Activated CD8-positive, alpha-beta memory T cell treated with anti-CD3 and anti-CD28 coated beads, Interleukin-2, amount 10 ng/mL, durations not matched to agents 7 days and 5 days (primary cell): ENCODE data around the gene SPATA33. TPM values are rescaled to one million over a fixed set of nuclear protein-coding genes. Genes with fewer than 3 reads are reported as not detected.
"Not testable (repeated sequence)": the region's sequence is repeated elsewhere in the genome, so short reads cannot be mapped to it uniquely, and the experiment has no call there.

ENCODE experiments used
- ATAC-seq: fragments of 150-1000 bp; cut with Tn5 transposase; one replicate; pipeline ENCODE4 v1.10.0; 2021; ENCODE audit warnings: moderate library complexity
- CTCF ChIA-PET: fragments of 350-600 bp; sonication (Branson Sonifier 250); formaldehyde crosslinking; loops from one replicate; lab custom pipeline; 2021; ENCODE audit warnings: antibody characterized with exemption; lab: Charles Lee
- DNase-seq: peaks from one replicate; pipeline ENCODE4 v3.0.0-alpha.2; 2020
- H3K27ac Mint-ChIP-seq: one replicate; pipeline ENCODE4 v1.8.0; 2021; ENCODE audit warnings: mild to moderate bottlenecking, mixed read lengths
- H3K27me3 Mint-ChIP-seq: one replicate; pipeline ENCODE4 v1.8.0; 2021; ENCODE audit warnings: mixed read lengths
- H3K36me3 Mint-ChIP-seq: one replicate; pipeline ENCODE4 v1.8.0; 2021; ENCODE audit warnings: mild to moderate bottlenecking, mixed read lengths
- H3K4me1 Mint-ChIP-seq: one replicate; pipeline ENCODE4 v1.8.0; 2021; ENCODE audit warnings: mixed read lengths
- H3K4me3 Mint-ChIP-seq: one replicate; pipeline ENCODE4 v1.8.0; 2021; ENCODE audit warnings: mild to moderate bottlenecking, moderate library complexity, mixed read lengths
- H3K9me3 Mint-ChIP-seq: one replicate; pipeline ENCODE4 v1.8.0; 2022; ENCODE audit warnings: low read depth, mixed read lengths
- total RNA-seq, 2 experiments: library from RNA; stranded (reverse); gene quantifications; one replicate each; pipeline ENCODE4 v1.2.3, GENCODE V29; 2021

The SPATA33 gene
- total RNA-seq, 2 experiments from 2014 or later = 14.5 to 17.4 TPM

- ATAC-seq, H3K4me3 Mint-ChIP-seq, H3K9me3 Mint-ChIP-seq, DNase-seq, H3K27ac Mint-ChIP-seq, H3K27me3 Mint-ChIP-seq: not testable (repeated sequence)
- CTCF ChIA-PET = interaction anchor here (2.0 kb wide), 1 partner anchor 8 kb away, joined by 6 read pairs; the partner anchor contains the start of gene CDK10
- Mint-ChIP-seq H3K36me3 (peaks cover 12% of the 10 kb centered on the region), H3K4me1 (peaks cover 17% of the 10 kb centered on the region)
Measured at GRCh38 chr16:89694784-89695085, 37.1 kb downstream of the SPATA33 start.

DNA sequence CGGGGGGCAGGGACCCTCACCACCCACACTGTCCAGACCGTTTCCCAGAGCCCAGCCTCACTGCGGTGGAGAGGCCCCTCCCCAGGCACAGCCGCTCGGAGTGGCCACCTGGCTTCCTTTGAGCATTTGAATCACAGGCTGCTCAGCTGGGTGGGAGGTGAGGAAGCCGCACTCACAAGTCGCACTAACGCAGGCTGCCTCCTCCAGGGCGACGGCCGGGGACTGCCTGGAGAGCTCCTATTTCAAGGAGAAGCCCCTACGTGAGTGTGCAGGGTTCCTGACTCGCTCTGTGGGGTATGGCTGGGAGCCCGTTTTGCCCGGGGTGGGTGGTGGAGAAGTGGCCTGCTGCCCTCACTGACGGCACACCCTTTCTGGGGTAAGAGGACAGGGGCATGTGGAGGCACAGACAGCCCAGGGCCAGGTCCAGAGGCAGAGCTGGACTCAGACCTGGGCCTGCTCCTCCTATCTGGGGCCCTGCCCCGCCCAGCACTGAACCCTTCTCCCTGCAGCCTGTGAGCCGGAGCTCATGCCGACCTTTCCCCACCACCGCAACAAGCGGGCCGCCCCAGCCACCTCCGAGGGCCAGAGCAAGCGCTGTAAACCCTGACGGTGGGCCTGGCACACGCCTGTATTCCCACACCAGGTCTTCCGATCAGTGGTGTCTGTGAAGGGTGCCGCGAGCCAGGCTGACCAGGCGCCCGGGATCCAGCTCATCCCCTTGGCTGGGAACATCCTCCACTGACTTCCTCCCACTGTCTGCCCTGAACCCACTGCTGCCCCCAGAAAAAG lies 37.6 kb downstream of the SPATA33 start:
- peaks cover 22% of the 10 kb centered on the region for H3K4me1 Mint-ChIP-seq
- no peak overlapping the region for H3K4me3 Mint-ChIP-seq
- H3K27ac Mint-ChIP-seq = no peak overlapping the region
- ATAC-seq = no peak
- no peaks in the 10 kb centered on the region for H3K9me3 Mint-ChIP-seq
- no peaks in the 10 kb centered on the region for H3K27me3 Mint-ChIP-seq
- no peak for DNase-seq
- CTCF ChIA-PET = interaction anchor here (2.0 to 7.0 kb wide), 2 partner anchors 9 to 166 kb away, joined by 6 to 93 read pairs; partner anchors contain the start of gene CDK10
- H3K36me3 Mint-ChIP-seq = peaks cover 8% of the 10 kb centered on the region

DNA sequence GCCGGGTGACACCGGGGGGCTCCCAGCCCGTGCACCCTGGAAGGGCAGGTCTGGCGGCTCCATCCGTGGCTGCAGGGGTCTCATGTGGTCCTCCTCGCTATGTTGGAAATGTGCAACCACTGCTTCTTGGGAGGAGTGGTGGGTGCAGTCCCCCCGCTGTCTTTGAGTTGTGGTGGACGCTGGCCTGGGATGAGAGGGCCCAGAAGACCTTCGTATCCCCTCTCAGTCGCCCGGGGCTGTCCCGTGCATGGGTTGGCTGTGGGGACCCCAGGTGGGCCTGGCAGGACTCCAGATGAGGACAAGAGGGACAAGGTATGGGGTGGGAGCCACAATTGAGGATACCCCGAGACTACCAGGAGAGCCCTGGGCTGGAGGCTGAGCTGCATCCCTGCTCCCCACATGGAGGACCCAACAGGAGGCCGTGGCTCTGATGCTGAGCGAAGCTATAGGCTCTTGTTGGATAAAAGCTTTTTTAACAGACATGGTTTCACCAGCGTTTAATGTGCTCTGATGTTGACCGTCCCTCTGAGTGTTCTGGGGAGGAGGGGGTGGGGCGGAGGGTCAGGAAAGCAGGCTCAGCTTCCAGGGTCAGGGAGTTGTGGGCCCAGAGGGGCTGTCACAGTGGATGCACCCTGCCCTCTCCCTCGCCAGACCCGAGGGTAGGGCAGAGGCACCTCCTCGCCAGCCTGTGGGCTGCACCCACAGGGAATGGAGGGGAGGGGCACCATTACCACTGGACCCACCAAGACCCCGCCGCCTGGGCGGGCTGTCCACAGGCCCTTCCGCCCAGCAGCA lies 38.4 kb downstream of the SPATA33 start:
- ATAC-seq = no peak
- no peaks in the 10 kb centered on the region for H3K9me3 Mint-ChIP-seq
- no peaks in the 10 kb centered on the region for H3K27me3 Mint-ChIP-seq
- CTCF ChIA-PET = interaction anchor here (0.6 to 7.0 kb wide), 7 partner anchors 9 to 334 kb away, joined by 3 to 93 read pairs (median 3); partner anchors contain the start of gene CDK10
- H3K4me3 Mint-ChIP-seq = no peak overlapping the region
- DNase-seq = no peak
- peaks cover 26% of the 10 kb centered on the region for H3K4me1 Mint-ChIP-seq
- H3K36me3 Mint-ChIP-seq = peaks cover 6% of the 10 kb centered on the region
- H3K27ac Mint-ChIP-seq = no peak overlapping the region

DNA sequence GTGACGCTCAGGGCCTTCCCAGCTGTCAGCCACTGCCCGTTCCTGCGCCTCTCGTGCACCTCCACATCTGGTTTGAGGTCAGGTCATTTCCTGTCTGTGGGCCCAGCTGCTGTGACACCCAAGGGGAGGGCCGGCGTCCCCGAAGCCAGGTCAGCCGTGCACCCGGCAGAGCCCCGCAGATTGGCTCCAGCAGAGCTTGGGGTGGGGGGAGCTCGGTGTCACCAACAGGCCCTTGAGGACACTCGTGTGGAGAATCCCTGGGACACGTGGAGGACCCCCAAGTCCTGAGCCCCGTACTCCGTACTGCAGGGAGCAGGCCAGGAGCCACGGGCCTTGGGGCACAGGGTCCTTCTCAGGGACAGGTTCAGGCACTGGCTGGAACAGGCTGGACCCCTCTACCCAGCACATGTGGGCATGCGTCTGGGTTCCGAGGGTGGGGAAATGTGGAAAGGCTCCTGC lies 39.1 kb downstream of the SPATA33 start:
- DNase-seq (peak; percentile 83), ATAC-seq (no peak)
- no peaks in the 10 kb centered on the region for H3K27me3 Mint-ChIP-seq
- no peak overlapping the region for H3K27ac Mint-ChIP-seq
- CTCF ChIA-PET = interaction anchor here (0.6 to 7.0 kb wide), 7 partner anchors 9 to 333 kb away, joined by 3 to 93 read pairs (median 3); partner anchors contain the start of gene CDK10
- H3K4me3 Mint-ChIP-seq = no peak overlapping the region
- peaks cover 26% of the 10 kb centered on the region for H3K4me1 Mint-ChIP-seq
- no peaks in the 10 kb centered on the region for H3K9me3 Mint-ChIP-seq
- peaks cover 6% of the 10 kb centered on the region for H3K36me3 Mint-ChIP-seq

- no peaks in the 10 kb centered on the region for H3K9me3 Mint-ChIP-seq
- H3K27ac Mint-ChIP-seq = no peak overlapping the region
- CTCF ChIA-PET = interaction anchor here (0.7 to 7.0 kb wide), 6 partner anchors 9 to 223 kb away, joined by 3 to 93 read pairs (median 3); no protein-coding TSS in a partner anchor
- peaks cover 28% of the 10 kb centered on the region for H3K4me1 Mint-ChIP-seq
- ATAC-seq (no peak), DNase-seq (no peak)
- peaks cover 6% of the 10 kb centered on the region for H3K36me3 Mint-ChIP-seq
- no peaks in the 10 kb centered on the region for H3K27me3 Mint-ChIP-seq
- H3K4me3 Mint-ChIP-seq = no peak overlapping the region
Measured at GRCh38 chr16:89697161-89697615, 39.6 kb downstream of the SPATA33 start.

DNA sequence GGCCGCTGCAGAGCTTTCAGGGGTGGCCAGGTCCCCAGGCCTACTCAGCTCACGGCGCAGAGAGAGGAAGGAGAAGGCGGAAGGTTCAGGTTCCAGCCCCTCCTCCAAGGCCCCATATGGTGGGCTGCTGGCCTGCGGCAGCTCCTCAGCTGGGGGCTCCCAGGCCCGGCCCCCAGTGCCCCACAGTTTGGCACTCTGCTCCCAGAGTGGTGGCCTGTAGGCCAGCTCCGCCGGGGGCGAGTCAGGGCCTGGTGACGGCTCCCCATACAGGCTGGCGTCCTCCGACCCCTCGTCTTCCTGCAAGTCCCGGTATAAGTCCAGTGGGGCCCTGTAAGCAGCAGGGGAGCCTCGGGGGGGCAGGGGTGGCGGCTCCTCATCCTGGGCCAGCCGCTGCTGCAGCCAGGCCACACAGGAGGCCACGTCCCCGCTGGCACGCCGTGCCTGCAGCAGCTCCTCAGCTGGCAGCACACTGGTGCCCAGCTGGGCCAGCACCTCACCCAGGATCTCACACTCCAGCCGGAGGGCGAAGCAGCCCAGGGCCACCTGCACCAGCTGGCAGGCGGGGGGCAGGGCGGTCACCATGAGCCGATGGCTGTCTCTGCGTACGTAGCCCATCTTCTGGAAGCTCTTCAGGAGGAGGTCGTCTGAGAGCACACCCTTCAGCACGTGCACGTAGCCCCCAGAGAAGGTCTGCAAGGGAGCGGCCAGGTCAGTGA lies 40.1 kb downstream of the SPATA33 start:
- Mint-ChIP-seq H3K27ac (no peak overlapping the region), H3K27me3 (no peaks in the 10 kb centered on the region), H3K4me3 (no peak overlapping the region), H3K9me3 (no peaks in the 10 kb centered on the region), H3K36me3 (peaks cover 6% of the 10 kb centered on the region), H3K4me1 (peaks cover 33% of the 10 kb centered on the region)
- CTCF ChIA-PET = interaction anchor here (0.7 to 7.0 kb wide), 5 partner anchors 26 to 213 kb away, joined by 3 to 93 read pairs (median 39); no protein-coding TSS in a partner anchor
- DNase-seq (no peak), ATAC-seq (no peak)

DNA sequence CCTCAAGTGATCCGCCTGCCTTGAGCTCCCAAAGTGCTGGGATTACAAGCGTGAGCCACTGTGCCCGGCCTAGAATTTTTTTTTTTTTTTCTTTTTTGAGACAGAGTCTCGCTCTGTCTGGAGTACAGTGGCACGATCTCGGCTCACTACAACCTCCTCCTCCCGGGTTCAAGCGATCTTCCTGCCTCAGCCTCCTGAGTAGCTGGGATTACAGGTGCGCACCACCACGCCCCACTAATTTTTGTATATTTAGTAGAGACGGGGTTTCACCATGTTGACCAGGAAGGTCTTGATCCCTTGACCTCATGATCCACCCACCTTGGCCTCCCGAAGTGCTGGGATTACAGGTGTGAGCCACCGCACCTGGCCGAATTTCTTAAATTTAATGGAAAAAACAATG lies 41.1 kb downstream of the SPATA33 start:
- H3K27ac Mint-ChIP-seq, H3K9me3 Mint-ChIP-seq, DNase-seq, H3K27me3 Mint-ChIP-seq, H3K36me3 Mint-ChIP-seq, H3K4me3 Mint-ChIP-seq, ATAC-seq: not testable (repeated sequence)
- CTCF ChIA-PET = interaction anchor here (0.6 to 7.0 kb wide), 10 partner anchors 10 to 163 kb away, joined by 3 to 93 read pairs (median 18); partner anchors contain the start of gene CDK10
- peaks cover 33% of the 10 kb centered on the region for H3K4me1 Mint-ChIP-seq

DNA sequence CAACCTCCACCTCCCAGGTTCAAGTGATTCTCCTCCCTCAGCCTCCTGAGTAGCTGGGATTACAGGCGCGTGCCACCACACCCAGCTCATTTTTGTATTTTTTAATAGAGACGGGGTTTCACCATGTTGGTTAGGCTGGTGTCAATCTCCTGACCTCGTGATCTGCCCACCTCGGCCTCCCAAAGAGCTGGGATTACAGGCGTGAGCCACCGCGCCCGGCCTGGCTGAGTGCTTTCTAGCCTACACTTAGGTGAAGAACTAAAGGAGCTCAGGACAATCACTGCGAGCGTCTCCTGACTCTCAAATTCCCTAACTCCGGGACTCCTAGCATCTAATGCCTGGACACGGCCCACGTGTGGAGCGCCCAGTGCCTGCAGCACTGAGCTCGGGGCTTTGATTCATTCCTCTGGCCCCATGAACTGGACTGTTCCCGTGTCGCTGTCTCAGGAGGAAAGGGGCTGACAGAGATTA lies 42.0 kb downstream of the SPATA33 start:
- H3K27ac Mint-ChIP-seq, H3K9me3 Mint-ChIP-seq, H3K27me3 Mint-ChIP-seq, H3K36me3 Mint-ChIP-seq, H3K4me3 Mint-ChIP-seq, ATAC-seq, DNase-seq: not testable (repeated sequence)
- H3K4me1 Mint-ChIP-seq = peaks cover 33% of the 10 kb centered on the region
- CTCF ChIA-PET = interaction anchor here (0.6 to 7.0 kb wide), 41 partner anchors 8 to 905 kb away, joined by 3 to 93 read pairs (median 5); partner anchors contain the start of genes CDK10, CHMP1A, FANCA and MC1R

GRCh38 chr16:89700100-89700648 lies 42.5 kb downstream of the SPATA33 start:
- H3K36me3 Mint-ChIP-seq = no peaks in the 10 kb centered on the region
- CTCF ChIA-PET = interaction anchor here (0.6 to 7.0 kb wide), 54 partner anchors 9 to 906 kb away, joined by 3 to 93 read pairs (median 4); partner anchors contain the start of genes CDK10, CHMP1A, FANCA and MC1R
- H3K4me1 Mint-ChIP-seq = peaks cover 33% of the 10 kb centered on the region
- DNase-seq (peak; percentile 98), ATAC-seq (peak; percentile 38)
- H3K9me3 Mint-ChIP-seq = no peaks in the 10 kb centered on the region
- no peaks in the 10 kb centered on the region for H3K27me3 Mint-ChIP-seq
- peak overlapping the region; percentile 24 for H3K27ac Mint-ChIP-seq
- H3K4me3 Mint-ChIP-seq = peak overlapping the region; percentile 66

- no peaks in the 10 kb centered on the region for H3K27me3 Mint-ChIP-seq
- ATAC-seq = peak; percentile 35
- H3K27ac Mint-ChIP-seq = peak overlapping the region; percentile 24
- CTCF ChIA-PET = interaction anchor here (0.6 to 7.0 kb wide), 47 partner anchors 8 to 906 kb away, joined by 3 to 93 read pairs (median 5); partner anchors contain the start of genes CDK10, CHMP1A, MC1R and SPATA33
- peaks cover 27% of the 10 kb centered on the region for H3K4me1 Mint-ChIP-seq
- H3K9me3 Mint-ChIP-seq = no peaks in the 10 kb centered on the region
- H3K36me3 Mint-ChIP-seq = no peaks in the 10 kb centered on the region
- H3K4me3 Mint-ChIP-seq = peak overlapping the region; percentile 66
- DNase-seq = peak; percentile 76
Measured at GRCh38 chr16:89700649-89701424, 43.2 kb downstream of the SPATA33 start.
